NCI-H526 (cell line): Measurements from ENCODE around the gene HSD11B1L.
"Not testable (repeated sequence)": the region's sequence is repeated elsewhere in the genome, so short reads cannot be mapped to it uniquely, and the experiment has no call there.

Source experiments
- DNase-seq, 2 experiments: peaks; one replicate each; lab custom pipeline; 2025; lab: John Stamatoyannopoulos, UW

HSD11B1L gene

GRCh38 chr19:5698635-5699422 lies 18.0 kb downstream of the HSD11B1L start:
- DNase-seq = no peak

DNA sequence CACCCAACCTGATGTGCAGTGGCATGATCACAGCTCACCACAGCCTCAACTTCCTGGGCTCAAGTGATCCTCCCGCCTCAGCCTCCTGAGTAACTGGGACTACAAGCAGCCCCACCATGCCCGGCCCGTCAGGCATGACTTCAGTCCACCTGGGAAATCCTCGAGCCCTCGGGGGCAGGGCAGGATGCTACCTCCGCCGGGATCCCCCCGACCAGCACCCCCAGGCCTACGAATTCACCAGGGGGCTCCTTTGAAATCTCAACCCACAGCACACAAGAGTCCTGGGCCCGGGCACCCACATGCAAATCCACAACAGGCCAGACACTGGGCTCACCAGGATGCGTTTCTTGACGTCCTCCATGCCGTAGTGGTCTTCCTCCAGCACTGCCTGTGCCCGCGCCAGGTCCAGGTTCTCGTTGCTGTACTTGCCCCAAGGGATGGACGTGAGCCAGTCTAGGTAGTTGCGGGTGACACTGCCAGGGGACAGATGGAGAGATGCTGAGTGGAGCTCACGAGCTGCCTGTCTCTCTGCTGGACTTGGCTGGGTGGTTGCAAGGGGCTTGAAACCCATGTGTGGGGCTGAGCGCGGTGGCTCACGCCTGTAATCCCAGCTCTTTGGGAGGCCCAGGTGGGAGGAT lies 19.7 kb downstream of the HSD11B1L start:
- DNase-seq = no peak

GRCh38 chr19:5702053-5702410 lies 21.2 kb downstream of the HSD11B1L start:
- not testable (repeated sequence) for DNase-seq

DNA sequence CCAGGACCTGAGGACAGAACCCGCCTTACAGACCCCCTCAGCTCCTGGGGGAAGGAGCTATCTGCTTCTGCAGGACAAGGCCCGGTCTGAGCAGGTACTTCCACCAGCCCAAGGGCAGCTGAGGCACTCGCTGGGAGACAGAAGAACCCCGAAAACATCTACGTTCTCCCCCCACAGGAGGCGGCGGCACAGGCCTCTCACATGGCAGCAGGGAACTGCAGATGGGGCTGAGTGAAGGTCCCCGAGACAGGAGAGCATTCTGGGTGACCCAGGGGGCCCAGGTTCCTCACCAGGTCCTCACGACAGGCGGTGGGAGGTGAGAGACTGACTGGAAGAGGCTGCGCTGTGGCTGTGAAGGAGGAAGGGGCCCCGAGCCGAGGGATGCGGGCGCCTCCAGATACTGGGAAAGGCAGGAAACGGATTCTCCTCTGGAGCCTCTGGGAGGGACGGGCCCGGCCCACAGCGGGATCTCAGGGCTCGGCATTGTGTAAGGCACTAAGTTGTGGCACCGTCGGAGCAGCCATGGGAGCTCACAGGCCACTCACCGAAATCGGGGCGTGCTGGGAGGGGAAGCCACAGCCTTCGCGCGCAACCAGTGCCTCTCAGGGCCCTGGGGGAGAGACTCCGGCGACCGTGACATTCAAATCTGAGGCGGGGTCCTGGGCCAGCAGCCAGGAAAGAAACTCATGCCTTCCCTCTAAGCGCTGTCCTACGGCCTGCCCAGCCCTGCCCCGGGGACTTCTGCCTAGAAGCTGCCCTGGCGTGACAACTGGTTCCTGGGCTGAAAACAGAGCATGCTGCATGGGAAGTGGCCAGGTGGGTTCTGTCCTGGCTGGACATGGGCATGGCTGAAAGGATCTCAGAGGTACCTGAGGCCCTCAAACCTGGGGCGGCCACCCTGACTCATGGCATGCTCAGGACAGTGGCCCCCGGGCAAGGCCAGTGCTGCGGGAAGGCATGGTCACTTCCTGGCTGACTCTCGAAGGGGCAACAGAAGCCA lies 23.3 kb downstream of the HSD11B1L start:
- no peak for DNase-seq

DNA sequence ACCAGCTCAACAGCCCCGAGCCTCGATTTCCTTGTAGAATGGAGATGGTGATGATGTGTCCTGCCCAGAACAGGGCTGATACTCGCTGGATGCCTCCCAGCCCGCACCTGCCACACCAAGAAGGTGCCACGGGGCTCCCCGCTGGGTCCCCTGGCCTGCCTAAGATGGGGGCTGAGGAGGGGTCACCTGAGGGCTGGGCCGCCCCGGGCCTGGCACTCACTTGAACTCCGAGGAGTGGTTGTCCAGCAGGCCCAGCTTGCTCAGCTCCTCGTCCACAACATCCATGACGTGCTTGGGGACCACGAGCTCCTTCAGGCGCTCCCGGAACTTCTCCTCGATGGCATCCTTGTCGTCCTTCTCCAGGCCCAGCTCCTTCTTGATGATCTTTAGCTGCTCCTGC lies 24.7 kb downstream of the HSD11B1L start:
- no peak for DNase-seq

DNA sequence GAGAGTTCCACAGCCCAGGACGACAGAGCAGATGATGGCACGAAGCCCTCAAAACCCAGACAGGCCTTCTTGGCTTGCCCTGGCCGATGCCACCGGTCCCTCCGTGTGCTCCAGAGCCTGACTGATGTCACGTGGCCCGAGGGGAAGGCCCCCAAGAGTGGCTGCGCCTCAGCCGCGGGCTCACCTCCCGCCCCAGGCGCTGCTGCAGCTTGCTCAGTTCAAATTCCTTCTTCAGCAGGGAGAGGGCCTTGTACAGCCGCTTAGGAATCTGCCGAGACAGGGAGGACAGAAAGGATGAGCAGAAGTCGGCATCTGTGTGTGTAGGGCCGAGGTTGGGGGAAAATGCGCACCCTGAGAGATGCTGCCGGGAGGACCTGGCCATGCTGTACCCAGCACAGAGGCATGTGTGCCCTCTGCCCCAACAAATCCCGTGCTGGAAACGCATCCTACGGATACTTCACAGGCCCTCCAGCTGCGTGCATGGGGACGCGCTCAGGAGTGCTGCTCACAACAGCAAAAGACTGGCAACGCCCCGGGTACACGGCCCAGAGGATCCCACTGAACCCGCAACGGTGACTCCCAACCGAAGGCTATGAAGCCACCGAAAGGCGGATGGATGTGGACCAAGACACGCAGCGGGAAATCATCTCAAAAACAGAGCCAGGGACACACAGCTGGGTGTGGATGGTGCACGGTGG lies 26.2 kb downstream of the HSD11B1L start:
- no peak for DNase-seq

- DNase-seq = no peak
Observed at GRCh38 chr19:5707576-5708575, 27.0 kb downstream of the HSD11B1L start.

DNA sequence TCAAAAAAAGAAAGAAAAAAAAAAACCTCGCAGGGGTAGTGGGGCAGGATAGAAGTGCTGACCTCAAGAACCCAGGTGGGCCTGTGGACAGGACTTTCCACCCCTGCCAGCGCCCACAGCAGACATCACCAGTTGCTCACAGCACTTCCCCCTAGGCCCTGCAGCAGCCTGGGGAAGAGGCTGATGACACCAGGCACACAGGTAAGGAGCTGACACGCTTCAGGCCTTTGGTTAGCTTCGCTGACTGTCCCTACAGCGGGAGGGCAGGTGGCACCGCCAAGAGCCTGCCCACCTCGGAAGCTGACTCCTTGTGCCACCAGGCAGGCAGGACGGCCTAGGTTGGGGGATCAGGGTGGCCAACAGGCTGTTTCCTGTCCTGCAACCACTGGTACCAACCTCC lies 30.2 kb downstream of the HSD11B1L start:
- DNase-seq = no peak

- no peak for DNase-seq
Observed at GRCh38 chr19:5711713-5712161, 30.9 kb downstream of the HSD11B1L start.

- no peak for DNase-seq
Observed at GRCh38 chr19:5713228-5713627, 32.4 kb downstream of the HSD11B1L start.

- no peak for DNase-seq
Observed at GRCh38 chr19:5714816-5715215, 34.0 kb downstream of the HSD11B1L start.

DNA sequence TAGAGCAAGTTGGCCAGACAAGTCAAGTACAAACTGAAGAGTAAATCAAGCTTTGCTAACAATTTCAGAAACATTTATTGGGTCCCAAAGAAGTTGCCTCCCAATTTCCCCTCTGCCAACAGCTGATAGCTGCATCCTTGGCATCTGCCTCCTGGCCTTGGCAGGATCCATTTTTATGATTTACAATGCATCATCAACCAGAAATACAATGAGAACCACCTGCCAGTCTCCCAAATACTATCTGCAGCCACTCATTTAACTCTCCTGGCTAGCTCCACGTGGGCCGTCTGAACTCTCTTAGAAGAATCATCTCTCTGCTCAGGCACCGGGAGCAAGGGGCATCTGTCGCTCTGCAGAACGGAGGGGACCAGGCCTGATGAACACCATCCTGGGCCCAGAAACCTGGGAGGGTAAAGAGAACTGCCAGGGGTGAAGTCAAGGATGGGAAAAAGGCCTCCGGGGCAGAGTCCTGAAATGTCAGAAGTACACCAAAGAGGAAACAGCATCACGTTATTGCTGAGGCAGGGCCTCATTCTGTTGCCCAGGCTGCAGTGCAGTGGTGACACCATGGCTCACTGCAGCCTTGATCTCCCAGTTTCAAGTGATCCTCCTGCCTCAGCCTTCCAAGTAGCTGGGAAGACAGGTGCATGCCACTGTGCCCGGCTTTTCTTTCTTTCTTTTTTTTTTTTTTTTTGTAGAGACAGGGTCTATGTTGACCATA lies 36.5 kb downstream of the HSD11B1L start:
- DNase-seq = no peak

DNA sequence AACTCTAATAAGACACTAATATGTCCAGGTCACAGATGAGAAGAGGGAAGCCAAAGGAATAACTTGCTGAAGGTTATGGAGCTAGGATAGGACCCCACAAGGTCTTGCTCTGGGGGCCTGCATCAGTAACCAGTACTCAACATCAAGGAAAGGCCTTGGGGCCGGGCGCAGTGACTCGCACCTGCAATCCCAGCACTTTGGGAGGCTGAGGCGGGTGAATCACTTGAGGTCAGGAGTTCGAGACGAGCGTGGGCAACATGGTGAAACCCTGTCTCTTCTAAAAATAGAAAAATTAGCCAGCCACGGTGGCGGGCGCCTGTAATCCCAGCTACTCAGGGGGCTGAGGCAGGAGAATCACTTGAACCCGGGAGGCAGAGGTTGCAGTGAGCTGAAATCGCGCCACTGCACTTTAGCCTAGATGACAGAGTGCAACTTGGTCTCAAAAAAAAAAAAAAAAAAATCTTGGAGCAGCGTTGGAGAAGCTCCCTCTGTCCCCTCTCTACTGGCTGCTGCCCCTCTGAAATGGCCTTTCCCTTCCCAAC lies 37.3 kb downstream of the HSD11B1L start:
- no peak for DNase-seq

- no peak for DNase-seq
Observed at GRCh38 chr19:5718579-5719273, 37.9 kb downstream of the HSD11B1L start.

- no peak for DNase-seq
Observed at GRCh38 chr19:5719274-5719960, 38.6 kb downstream of the HSD11B1L start.

DNA sequence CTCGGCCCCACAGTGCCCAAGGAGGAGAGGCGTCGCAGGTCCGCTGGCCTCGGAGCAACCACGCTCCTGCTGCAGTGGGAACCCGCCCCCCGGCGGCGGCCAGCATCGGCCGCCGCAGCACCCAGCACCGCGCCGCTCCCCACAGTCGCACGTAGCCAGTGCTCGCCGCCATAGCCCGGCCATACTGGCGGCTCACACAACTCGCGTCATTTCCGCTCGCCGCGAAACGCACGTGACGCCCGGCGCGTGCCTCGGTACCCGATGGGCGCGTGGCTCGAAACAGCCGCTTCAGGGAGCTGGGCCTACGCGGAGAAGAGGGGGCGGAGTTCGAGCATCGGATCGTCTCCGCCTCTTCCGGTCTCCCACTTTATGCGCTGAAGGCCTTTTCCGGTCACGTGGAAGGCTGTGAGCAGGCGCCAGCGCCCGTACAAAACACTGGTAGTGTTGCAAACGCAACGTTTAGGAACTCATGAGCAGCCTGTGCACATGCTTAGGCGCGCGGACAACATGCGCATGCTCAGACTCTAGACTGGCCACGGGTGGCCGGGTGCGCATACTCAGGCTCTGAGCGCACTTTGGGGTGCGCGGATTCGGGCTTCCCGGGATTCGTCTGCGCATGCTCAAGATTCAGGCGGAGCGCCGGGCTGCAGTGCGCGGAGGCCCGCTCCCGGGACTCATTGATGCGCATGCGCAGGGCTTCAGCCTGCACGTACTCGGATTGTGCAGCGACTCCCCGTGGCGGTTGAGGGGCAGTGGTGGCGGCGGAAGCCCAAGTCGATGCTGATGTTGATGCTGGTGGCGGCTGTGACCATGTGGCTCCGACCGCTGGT lies 39.3 kb downstream of the HSD11B1L start, which contains the start of the genes CATSPERD and LONP1:
Gene CATSPERD (plus strand): TSS at position 677 of the 830 bp plus-strand sequence. CDS start 101 bp downstream, at position 778.
Gene LONP1 (minus strand): TSS at position 186 of the 830 bp plus-strand sequence. CDS start 14 bp downstream, at position 172.
- peak; percentile 94 to 98 for DNase-seq

- DNase-seq = no peak
Observed at GRCh38 chr19:5727453-5728050, 46.7 kb downstream of the HSD11B1L start.
